ENCODE results near the gene S100A3. TPM values are rescaled to one million over a fixed set of nuclear protein-coding genes. Genes with fewer than 3 reads are reported as not detected.

Gene S100A3
- total and polyA plus RNA-seq, 2 of the 8 experiments (the other 6 are each of a cell fraction or from before 2014, with no cell fraction given) = 0.26 to 0.47 TPM

DNA sequence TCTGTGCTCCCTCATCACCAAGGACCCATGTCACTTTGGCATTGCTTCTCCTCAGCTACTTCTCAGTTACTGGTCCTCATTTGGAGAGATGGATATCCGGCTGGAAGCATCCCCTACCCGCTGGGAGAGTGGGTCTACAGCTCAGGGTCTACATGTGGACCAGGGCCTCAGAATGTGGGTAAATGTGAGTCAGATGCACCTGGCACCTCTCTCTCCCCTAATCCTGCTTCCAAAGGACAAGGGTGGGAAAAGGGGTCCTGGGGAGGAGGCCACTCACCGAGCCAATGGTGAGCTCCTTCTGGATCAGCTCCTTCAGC lies 14.2 kb downstream of the S100A3 start:
- no peak for FAIRE-seq
- no peaks in the 10 kb centered on the region for H3K79me1 ChIP-seq (ENCODE audit: low read depth, low read length)
- H3K27me3 ChIP-seq (replicated peaks in 1 of 4; ENCODE audit: control insufficient read depth in 3 of 4, extremely low read depth in 1 of 4, insufficient read depth in 3 of 4, low read length in 3 of 4) = peaks cover 0 to 19% (median 6%) of the 10 kb centered on the region in 4 experiments; a peak in 5 of 7 replicates
- peaks cover 2% of the 10 kb centered on the region for H3K23me2 ChIP-seq (ENCODE audit: low read depth, low read length)
- H3K56ac ChIP-seq (replicated peaks; ENCODE audit: insufficient read length, low read depth, low read length) = no peak overlapping the region
- no peaks in the 10 kb centered on the region for H3K79me2 ChIP-seq (ENCODE audit: control insufficient read depth in 1 of 2, insufficient read depth in 2 of 2, low read length in 2 of 2)
- ChIA-PET POLR2A (ENCODE audit: partially characterized antibody) (interaction anchor here (1.1 to 3.3 kb wide), 10 partner anchors 10 to 100 kb away, joined by 3 to 17 read pairs (median 4); partner anchors contain the start of genes CHTOP, S100A13 and S100A16), CTCF (ENCODE audit: partially characterized antibody) (interaction anchor here (0.9 to 10.2 kb wide), 16 partner anchors 9 to 183 kb away, joined by 3 to 165 read pairs (median 6); partner anchors contain the start of genes CHTOP, S100A1, S100A13 and S100A14)
- WGBS, 2 experiments (ENCODE audit: extremely low coverage in 1 of 2, insufficient coverage in 1 of 2, insufficient read length in 1 of 2, insufficient replicate concordance in 2 of 2, low coverage in 1 of 2, low lambda C conversion rate in 2 of 2, missing lambda C conversion rate in 1 of 2) = 89% methylated on average over 3 of the region's 3 CpGs; no CpG with 5 or more reads in 1 of the 2 experiments
- H3K18ac ChIP-seq (ENCODE audit: extremely low read depth, low read length) = no peak overlapping the region
- H3K4me2 ChIP-seq (ENCODE audit: insufficient read depth in 1 of 2, low read depth in 2 of 2, low read length in 2 of 2) = peak overlapping the region in 1 of 2 experiments; percentile 74; a peak in 1 of 4 replicates
- no peak overlapping the region for H4K5ac ChIP-seq (ENCODE audit: insufficient read length, low read depth, low read length)
- no peak overlapping the region for H2AFZ ChIP-seq (ENCODE audit: low read length)
- H3K4me3 ChIP-seq (ENCODE audit: extremely low read depth in 1 of 4, insufficient read depth in 2 of 4, low read depth in 3 of 4, low read length in 4 of 4) = no peak overlapping the region
- peaks cover 15 to 38% (median 24%) of the 10 kb centered on the region in 4 experiments for H3K4me1 ChIP-seq (replicated peaks in 1 of 4; ENCODE audit: control insufficient read depth in 3 of 4, insufficient read depth in 4 of 4, low read length in 3 of 4)
- no peaks in the 10 kb centered on the region for H3K36me3 ChIP-seq (ENCODE audit: control insufficient read depth in 2 of 4, insufficient read depth in 4 of 4, low read length in 3 of 4)
- no peaks in the 10 kb centered on the region for H3K9me3 ChIP-seq (ENCODE audit: insufficient read depth in 2 of 2, low read depth in 1 of 2, low read length in 1 of 2)
- no peak overlapping the region for H3K23ac ChIP-seq (ENCODE audit: insufficient read length)
- H2BK20ac ChIP-seq (ENCODE audit: low read length) = no peak overlapping the region
- no peak overlapping the region for H4K91ac ChIP-seq (replicated peaks; ENCODE audit: insufficient read length, low read length)
- H3K27ac ChIP-seq (ENCODE audit: low read depth, low read length) = no peak overlapping the region
- no peaks in the 10 kb centered on the region for H4K20me1 ChIP-seq (replicated peaks in 1 of 2; ENCODE audit: control insufficient read depth in 1 of 2, insufficient read depth in 2 of 2, low read length in 2 of 2)
- no peak overlapping the region for H3K4ac ChIP-seq (replicated peaks; ENCODE audit: insufficient read length, low read depth, low read length)
- H3K14ac ChIP-seq (ENCODE audit: insufficient read length) = no peak overlapping the region
- 0 out of 2 replicates have a peak overlapping the region, but pooled peaks have one; percentile 62 for H2BK5ac ChIP-seq (ENCODE audit: low read depth, low read length)
- H2AK5ac ChIP-seq (ENCODE audit: low read depth, low read length) = no peak overlapping the region
- peak overlapping the region; percentile 25; the same call in 1 of the 2 replicates for H2BK15ac ChIP-seq (ENCODE audit: low read length)
- DNase-seq (ENCODE audit: low read depth in 1 of 2, low spot score in 2 of 2) = no peak
- H3K9ac ChIP-seq (replicated peaks in 1 of 4; ENCODE audit: extremely low read depth in 1 of 4, low read depth in 3 of 4, low read length in 3 of 4) = no peak overlapping the region
- H4K8ac ChIP-seq (ENCODE audit: extremely low read depth, insufficient read depth, low read length) = no peak overlapping the region
- H2BK120ac ChIP-seq (replicated peaks; ENCODE audit: low read depth, low read length) = no peak overlapping the region
- H2BK12ac ChIP-seq (ENCODE audit: low read depth, low read length) = peak overlapping the region; percentile 94; the same call in 1 of the 2 replicates
- TF ChIP-seq CREB1 (IDR thresholded peaks at IDR 0.05) (no peak), SP2 (IDR thresholded peaks at IDR 0.05; ENCODE audit: low read length) (no peak), EZH2 (IDR thresholded peaks at IDR 0.05; ENCODE audit: low read depth, low read length, severe bottlenecking) (no peak), NRF1 (IDR thresholded peaks at IDR 0.05; ENCODE audit: low read depth, low read length) (no peak), GABPA (IDR thresholded peaks at IDR 0.05; ENCODE audit: borderline replicate concordance, insufficient read depth, low read length) (no peak), SRF (IDR thresholded peaks at IDR 0.05; ENCODE audit: low read depth, low read length) (no peak), CBX8 (IDR thresholded peaks at IDR 0.05; ENCODE audit: borderline replicate concordance, low read depth, low read length) (no peak), RFX5 (IDR thresholded peaks at IDR 0.05; ENCODE audit: borderline replicate concordance, low read depth, low read length) (no peak), BCL11A (IDR thresholded peaks at IDR 0.05; ENCODE audit: low read depth in 2 of 2, low read length in 2 of 2) (no peak), SP1 (IDR thresholded peaks at IDR 0.05; ENCODE audit: low read depth, low read length) (no peak), POLR2AphosphoS5 (IDR thresholded peaks at IDR 0.05; ENCODE audit: low read depth, low read length) (no peak)
- TF ChIP-seq, protein P1, sequence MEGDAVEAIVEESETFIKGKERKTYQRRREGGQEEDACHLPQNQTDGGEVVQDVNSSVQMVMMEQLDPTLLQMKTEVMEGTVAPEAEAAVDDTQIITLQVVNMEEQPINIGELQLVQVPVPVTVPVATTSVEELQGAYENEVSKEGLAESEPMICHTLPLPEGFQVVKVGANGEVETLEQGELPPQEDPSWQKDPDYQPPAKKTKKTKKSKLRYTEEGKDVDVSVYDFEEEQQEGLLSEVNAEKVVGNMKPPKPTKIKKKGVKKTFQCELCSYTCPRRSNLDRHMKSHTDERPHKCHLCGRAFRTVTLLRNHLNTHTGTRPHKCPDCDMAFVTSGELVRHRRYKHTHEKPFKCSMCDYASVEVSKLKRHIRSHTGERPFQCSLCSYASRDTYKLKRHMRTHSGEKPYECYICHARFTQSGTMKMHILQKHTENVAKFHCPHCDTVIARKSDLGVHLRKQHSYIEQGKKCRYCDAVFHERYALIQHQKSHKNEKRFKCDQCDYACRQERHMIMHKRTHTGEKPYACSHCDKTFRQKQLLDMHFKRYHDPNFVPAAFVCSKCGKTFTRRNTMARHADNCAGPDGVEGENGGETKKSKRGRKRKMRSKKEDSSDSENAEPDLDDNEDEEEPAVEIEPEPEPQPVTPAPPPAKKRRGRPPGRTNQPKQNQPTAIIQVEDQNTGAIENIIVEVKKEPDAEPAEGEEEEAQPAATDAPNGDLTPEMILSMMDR (IDR thresholded peaks at IDR 0.05; ENCODE audit: control extremely low read depth in 1 of 3, insufficient read depth in 1 of 3, low read depth in 1 of 3, low read length in 3 of 3) = no peak

All from H1 (cell line).